GM21528 (cell line): ENCODE data around the gene CTTN.
"Not testable (repeated sequence)": the region's sequence is repeated elsewhere in the genome, so short reads cannot be mapped to it uniquely, and the experiment has no call there.

Experiments
- ATAC-seq: cut with Tn5 transposase; IDR thresholded peaks from one replicate; pipeline ENCODE4 v1.9.1; 2021; ENCODE audit warnings: mild to moderate bottlenecking, moderate library complexity; ENCODE audit not compliant: unreplicated experiment, low FRiP score

Gene CTTN

DNA sequence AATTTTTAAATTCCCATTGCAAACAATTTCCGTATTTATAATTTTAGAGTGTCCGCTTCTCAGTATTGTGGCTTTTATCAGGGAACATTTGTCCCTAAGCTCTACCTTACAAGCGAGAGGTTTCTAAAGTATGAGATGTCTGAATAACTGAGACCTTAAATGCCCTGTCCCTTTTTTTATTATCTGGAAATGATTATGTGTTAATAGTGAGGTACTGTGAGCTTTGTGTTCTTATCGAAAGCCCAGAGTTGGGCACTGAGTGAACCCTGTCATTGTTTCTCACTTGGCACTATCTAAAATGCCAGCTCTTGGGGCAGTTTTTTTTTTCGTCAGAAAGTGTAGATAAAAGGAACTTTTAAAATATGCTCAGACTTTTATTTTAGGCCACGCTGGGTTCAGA is 9.5 kb downstream of the CTTN start:
- ATAC-seq = no peak

- ATAC-seq = not testable (repeated sequence)
Measured at GRCh38 chr11:70408326-70408725, 10.0 kb downstream of the CTTN start.

DNA sequence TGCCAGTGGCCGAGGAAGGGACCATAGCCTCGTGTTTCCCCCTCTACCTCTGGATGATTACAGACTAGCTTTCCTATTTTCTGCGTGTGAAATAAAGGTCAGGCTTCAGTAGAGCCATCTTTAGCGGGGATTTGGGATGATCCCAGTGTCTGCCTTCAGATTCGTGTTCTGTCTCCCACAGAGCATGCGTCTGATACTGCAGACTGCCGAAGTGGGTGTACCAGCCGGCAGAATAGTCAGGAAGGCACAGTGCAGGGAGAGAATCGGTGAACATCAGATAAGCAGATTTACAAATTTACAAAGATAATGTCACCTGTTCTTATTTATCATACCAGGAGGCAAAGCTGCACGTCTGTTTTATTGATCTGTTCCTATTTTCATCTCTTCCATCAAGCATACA is 11.1 kb downstream of the CTTN start:
- no peak for ATAC-seq

- ATAC-seq = no peak
Measured at GRCh38 chr11:70409871-70410270, 11.5 kb downstream of the CTTN start.

GRCh38 chr11:70410276-70411205 is 12.2 kb downstream of the CTTN start:
- no peak for ATAC-seq

- ATAC-seq = no peak
Measured at GRCh38 chr11:70411713-70412452, 13.6 kb downstream of the CTTN start.

DNA sequence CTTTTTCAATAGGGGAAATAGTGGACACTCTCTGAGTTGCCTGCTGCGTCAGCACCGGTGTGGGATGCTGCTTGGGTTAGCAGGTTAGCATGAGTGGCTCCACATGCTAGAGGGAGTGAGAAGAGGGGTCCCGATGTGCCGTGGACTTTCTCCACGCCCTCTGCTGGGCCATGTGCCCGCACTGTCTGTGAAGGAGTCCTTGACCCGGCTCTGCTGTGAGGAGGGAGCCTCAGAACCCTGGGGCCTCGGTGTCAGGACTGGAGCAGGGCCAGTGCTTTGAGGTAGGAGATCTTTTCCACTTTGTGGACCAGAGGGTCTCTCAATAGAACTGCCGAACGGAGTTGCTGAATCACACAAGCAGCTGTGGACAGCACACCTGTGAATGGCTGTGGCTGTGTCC is 14.8 kb downstream of the CTTN start:
- ATAC-seq = no peak

DNA sequence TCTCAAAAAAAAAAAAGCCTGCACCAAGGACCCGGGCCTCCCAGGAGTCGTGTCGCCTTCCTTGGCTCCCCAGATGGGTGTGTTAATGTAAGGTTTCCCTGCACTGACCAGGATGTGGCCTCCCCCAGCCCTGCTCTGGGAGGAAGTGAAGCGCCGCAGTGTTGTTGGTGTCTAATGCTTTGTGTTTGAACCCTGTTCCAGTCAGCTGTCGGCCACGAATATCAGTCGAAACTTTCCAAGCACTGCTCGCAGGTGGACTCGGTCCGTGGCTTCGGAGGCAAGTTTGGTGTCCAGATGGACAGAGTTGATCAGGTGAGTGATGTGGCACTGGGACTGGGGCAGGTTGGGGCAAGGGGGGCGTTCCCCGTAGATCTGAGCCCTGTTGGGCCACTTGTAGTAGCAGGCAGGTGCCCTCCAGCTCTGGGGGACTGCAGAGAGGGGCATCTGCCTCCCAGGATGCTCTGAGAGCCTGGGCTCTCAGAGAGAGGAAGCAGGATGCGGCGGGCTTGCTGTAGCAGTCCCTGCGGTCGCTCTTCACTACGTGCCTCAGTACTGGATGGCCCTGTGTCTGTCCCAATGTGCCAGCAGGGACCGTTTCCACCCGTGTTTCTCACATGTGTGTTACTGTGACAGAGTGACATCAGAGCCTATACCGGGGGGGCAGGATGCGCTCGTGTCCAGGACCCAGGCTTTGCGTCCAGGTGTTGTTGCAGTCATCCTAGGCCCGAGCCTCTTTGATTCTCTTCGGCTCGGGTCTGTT is 16.2 kb downstream of the CTTN start:
- no peak for ATAC-seq

DNA sequence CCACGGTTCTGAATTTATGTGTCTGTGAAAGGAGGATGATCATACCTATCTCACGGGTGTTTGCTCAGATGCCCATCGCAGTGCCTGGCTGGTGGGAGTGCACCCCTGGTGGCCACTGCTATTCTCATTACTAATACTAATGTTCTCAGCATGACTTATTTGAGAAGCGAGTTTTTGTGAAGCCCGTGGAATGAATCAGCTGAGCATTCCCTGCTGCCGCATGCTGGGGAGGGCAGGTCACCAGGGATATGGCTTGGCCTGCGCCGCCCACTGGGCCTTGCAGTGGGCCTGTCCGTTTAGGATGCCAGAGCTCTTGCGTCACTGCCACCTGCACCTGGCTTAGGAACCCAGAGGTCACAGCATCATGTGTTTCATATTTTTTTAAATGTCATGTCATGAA is 16.9 kb downstream of the CTTN start:
- no peak for ATAC-seq

- ATAC-seq = no peak
Measured at GRCh38 chr11:70415642-70416395, 17.5 kb downstream of the CTTN start.

GRCh38 chr11:70416881-70417280 is 18.6 kb downstream of the CTTN start:
- ATAC-seq = no peak

DNA sequence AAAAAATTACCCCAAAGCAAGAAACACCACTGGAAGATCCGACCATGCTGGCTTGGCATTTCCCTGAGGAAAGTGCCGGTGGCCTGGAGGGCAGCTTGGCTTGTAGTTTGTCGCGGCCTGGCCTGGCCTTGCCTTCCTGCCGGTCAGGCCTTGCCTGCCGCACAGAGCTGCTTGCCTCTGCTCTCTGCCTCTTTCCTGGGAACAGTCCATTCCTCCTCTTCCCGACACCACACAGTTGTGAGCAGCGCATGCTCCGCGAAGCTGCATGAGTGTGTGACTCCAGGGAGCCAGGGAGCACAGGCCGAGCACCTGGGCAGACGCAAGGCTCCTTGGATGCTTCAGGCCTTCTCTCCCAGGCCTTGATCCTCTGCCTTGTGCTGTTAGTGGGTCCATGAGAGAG is 19.8 kb downstream of the CTTN start:
- no peak for ATAC-seq

DNA sequence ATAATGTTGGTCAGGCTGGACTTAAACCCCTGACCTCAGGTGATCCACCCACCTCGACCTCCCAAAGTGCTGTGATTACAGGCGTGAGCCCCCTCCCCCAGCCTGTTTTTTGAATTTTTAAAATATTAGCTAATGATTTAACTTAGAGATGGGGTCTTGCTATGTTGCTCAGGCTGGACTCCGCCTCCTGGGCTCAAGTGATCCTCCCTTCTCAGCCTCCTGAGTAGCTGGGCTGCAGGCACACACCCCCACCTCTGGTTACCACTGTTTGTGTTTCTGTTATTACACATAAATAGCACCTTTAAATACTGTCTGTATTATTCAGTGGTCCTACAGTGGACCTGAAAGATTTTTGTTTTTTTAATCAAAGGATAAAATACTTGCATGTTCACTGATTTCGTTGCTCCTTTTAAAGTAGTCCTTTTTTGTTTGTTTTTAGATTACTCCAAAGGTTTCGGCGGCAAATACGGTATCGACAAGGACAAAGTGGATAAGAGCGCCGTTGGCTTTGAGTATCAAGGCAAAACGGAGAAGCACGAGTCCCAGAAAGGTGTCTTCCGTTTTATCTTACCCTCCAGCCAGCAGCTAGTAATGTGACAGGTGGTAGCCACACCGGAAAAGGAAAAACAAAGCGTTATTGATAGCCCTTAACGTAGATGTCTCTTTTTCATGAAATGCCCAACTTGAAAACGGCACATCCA is 21.1 kb downstream of the CTTN start:
- no peak for ATAC-seq

DNA sequence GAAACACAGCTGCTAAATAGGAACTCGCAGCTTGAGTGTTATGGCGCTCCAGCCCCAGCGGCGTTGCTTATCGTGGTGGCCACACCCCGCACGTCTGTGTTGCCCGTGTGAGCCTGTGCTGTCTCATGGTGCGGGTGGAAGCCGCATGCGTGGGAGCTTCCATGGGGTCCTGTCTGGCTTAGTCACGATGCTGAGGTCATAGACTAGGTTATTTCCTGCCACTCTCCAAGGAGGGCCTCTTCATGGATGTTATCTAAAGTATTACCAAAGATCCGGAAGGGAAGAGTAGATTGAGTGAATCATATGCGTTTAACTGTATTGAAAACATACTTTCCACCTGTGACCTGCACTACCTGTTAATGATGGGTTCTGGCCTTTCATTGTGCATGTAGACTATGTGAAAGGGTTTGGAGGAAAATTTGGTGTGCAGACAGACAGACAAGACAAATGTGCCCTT is 21.7 kb downstream of the CTTN start:
- ATAC-seq = no peak

DNA sequence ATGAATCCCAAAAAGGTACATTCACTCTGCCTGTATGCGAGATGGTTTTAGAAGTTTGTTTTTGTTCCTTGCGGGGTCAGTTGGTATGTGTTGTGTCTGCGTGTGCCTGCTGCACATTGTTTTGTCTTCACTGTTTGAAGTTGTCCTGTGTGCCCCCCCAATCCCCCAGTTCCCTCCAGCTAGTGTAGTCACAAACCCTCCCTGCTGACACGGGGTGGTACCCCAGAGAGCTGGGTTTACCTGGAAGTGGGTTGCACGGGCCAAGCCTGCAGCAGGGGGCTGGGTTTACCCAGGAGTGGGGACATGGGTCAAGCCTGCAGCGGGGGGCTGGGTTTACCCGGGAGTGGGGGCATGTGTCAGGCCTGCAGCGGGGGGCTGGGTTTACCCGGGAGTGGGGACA is 22.2 kb downstream of the CTTN start:
- ATAC-seq = no peak

DNA sequence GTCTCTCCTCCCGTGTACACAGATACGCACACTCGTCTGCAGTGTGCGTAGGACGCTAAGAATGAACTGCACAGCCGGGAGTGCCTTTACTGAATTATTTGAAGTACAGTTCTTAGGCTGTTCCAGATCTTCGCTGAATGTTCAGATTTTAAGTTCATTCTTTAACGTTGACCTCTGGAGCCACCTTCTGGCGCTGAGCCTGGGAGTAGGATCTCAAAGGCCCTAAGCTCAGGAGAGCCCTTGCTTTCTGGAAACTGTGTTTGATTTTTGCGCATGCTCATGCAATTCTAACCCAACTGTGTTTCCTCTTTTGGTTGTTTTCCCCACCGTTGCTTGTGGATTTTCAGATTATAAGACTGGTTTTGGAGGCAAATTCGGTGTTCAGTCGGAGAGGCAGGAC is 22.8 kb downstream of the CTTN start:
- ATAC-seq = no peak

DNA sequence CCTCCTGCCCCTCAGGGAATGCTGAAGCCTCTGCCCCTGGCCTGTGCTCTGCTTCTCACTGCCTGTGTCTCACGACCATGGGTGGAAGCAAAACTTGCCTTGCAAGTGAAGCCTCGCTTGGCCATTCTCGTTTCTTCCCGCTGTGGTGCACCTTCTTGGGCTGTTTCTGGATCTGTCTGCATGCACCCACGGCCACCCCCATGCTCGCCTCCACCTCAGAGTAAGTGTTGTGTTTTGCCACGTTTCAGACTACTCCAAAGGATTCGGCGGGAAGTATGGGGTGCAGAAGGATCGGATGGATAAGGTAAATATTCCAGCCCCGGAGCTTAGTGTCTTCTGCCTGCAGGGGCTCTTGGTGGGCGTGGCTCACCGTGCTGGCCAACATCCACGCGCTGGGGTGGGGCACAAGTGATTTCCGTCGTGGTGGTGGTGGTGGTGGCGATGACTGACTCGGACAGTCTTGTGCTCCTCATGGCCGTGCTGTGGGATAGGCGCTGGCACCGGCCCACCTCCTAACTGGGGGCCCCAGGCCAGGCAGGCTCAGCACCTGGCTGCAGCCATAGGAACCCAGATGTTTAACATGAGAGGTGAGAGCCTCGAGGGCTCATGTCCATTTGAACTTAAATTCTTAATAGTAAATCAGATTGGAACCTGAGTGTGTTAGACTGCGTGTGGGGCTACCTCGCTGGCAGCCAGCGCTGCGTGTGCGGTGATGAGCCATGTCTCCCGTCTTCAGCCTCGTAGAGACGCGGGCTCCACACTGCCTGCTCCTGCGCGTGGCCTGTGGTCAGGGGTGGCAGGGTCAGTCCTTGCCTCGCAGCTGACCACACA is 24.6 kb downstream of the CTTN start:
- no peak for ATAC-seq

DNA sequence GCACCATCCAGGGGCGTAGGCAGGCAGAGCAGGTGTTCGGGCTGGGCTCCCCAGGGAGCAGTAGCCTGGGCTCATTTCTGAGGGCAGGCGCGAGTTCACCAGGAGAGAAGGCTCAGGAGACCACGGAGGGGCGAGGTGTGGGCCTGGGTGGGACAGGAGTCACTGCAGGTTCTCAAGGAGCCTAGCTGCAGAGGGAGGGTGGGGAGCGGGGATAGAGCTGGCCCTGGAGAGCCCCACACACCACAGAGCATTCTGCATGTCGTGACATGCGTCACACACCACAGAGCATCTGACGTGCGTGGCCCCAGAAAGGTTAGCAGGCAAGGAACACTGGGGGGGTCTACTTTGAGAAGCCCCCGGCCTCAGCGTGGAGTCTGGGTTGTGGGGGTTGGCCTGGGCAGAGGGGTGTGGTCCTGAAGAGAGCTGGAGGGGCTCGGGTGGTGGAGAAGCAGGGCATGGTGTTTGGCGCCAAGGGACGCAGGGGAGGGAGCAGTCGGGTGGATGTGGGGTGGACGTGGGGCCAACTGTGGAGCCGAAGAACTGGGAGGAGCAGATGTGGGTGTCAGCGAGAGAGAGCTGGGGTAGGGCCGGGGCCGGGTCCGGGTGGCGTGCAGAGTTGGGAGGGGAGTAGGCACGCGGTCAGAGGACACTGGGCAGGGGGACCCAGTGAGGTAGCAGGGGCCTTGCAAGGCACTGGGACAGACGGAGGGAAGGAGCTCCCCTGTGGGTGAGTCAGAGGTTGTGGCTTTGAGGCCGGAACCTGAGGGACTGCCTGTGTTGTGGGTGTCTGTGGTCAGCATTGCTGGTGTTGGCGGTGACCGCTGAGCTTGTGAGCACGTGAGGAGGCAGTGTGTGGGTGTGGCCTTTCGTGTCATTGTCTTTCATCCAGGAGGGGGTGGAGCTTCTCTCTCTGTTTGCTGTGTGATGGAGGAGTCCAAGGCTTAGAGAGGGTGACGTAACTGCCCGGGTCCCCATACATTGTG is 25.5 kb downstream of the CTTN start:
- no peak for ATAC-seq
